GM23338 (cell line): ENCODE data around the gene TMPRSS13. TPM values are rescaled to one million over a fixed set of nuclear protein-coding genes. Genes with fewer than 3 reads are reported as not detected.

Experiments used
- ATAC-seq: fragments of 200-7000 bp; cut with Tn5 transposase; 3 replicates; pipeline ENCODE4 v1.9.1; 2020
- DNase-seq: peaks from one replicate; pipeline ENCODE4 v3.0.0-alpha.2; 2015; ENCODE audit warnings: low spot score
- H2AFZ ChIP-seq: fragments of 200-600 bp; sonication (generic); 2 replicates; pipeline ENCODE4 v1.8.0; 2016; ENCODE audit warnings: antibody characterized with exemption, mild to moderate bottlenecking, moderate library complexity
- H3F3A ChIP-seq: fragments of 200-600 bp; sonication (generic); replicated peaks from 2 replicates; pipeline ENCODE4 v1.8.0; 2017; ENCODE audit warnings: antibody characterized with exemption, mixed run types, low read depth
- H3K27ac ChIP-seq: fragments of 200-600 bp; sonication (generic); 2 replicates; pipeline ENCODE4 v1.6.1; 2016; ENCODE audit warnings: low read depth
- H3K27me3 ChIP-seq: fragments of 200-600 bp; sonication (generic); 2 replicates; pipeline ENCODE4 v1.8.0; 2016; ENCODE audit warnings: mild to moderate bottlenecking, mixed run types, moderate library complexity; ENCODE audit not compliant: insufficient read depth
- H3K36me3 ChIP-seq: fragments of 200-600 bp; sonication (generic); 2 replicates; pipeline ENCODE4 v1.8.0; 2016; ENCODE audit warnings: mild to moderate bottlenecking; ENCODE audit not compliant: insufficient read depth
- H3K4me1 ChIP-seq: fragments of 200-600 bp; sonication (generic); 2 replicates; pipeline ENCODE4 v1.8.0; 2016; ENCODE audit warnings: mild to moderate bottlenecking, moderate library complexity; ENCODE audit not compliant: insufficient read depth
- H3K4me2 ChIP-seq: fragments of 200-600 bp; sonication (generic); 2 replicates; pipeline ENCODE4 v1.7.1; 2017; ENCODE audit warnings: mixed run types
- H3K4me3 ChIP-seq: fragments of 200-600 bp; sonication (generic); 2 replicates; pipeline ENCODE4 v1.6.1; 2016; ENCODE audit warnings: mixed run types
- H3K79me2 ChIP-seq: fragments of 200-600 bp; sonication (generic); replicated peaks from 2 replicates; pipeline ENCODE4 v1.8.0; 2017; ENCODE audit warnings: mild to moderate bottlenecking; ENCODE audit not compliant: insufficient read depth
- H3K9me2 ChIP-seq: fragments of 200-600 bp; sonication (generic); 2 replicates; pipeline ENCODE4 v1.8.0; 2017; ENCODE audit not compliant: insufficient read depth
- H4K20me1 ChIP-seq: fragments of 200-600 bp; sonication (generic); replicated peaks from 2 replicates; pipeline ENCODE4 v1.8.0; 2017; ENCODE audit warnings: mild to moderate bottlenecking; ENCODE audit not compliant: insufficient read depth
- H3K27ac Mint-ChIP-seq: 2 replicates; pipeline ENCODE4 v1.8.0; 2020; ENCODE audit warnings: inconsistent platforms, mild to moderate bottlenecking, moderate library complexity, mixed read lengths
- H3K27me3 Mint-ChIP-seq: 3 replicates; pipeline ENCODE4 v1.8.0; 2022; ENCODE audit warnings: low read depth, mild to moderate bottlenecking, moderate library complexity, mixed read lengths, inconsistent platforms; ENCODE audit not compliant: insufficient read depth, poor library complexity
- H3K36me3 Mint-ChIP-seq: 3 replicates; pipeline ENCODE4 v1.8.0; 2021; ENCODE audit warnings: low read depth, mild to moderate bottlenecking, inconsistent platforms, moderate library complexity, mixed read lengths
- H3K4me1 Mint-ChIP-seq: 3 replicates; pipeline ENCODE4 v1.8.0; 2020; ENCODE audit warnings: mild to moderate bottlenecking, inconsistent platforms, mixed read lengths
- H3K4me3 Mint-ChIP-seq: 3 replicates; pipeline ENCODE4 v1.8.0; 2021; ENCODE audit warnings: moderate library complexity, mild to moderate bottlenecking, inconsistent platforms, mixed read lengths
- H3K9me3 Mint-ChIP-seq: 3 replicates; pipeline ENCODE4 v1.8.0; 2020; ENCODE audit warnings: moderate library complexity, mild to moderate bottlenecking, inconsistent platforms, mixed read lengths
- CREB1 ChIP-seq: fragments of 250-450 bp; sonication (Bioruptor Pico); IDR thresholded peaks from 2 replicates; pipeline ENCODE4 v1.5.0; 2020; ENCODE audit warnings: low read depth, mild to moderate bottlenecking, moderate library complexity
- CTCF ChIP-seq, 2 experiments: fragments of 200-600 bp in 1 of 2; sonication (generic) in 1 of 2; conservative IDR thresholded peaks; 2 replicates each; pipeline versions ENCODE4 v1.5.1 to v1.6.1; 2016 to 2017; ENCODE audit warnings: antibody characterized with exemption in 2 of 2, low read depth in 2 of 2, mild to moderate bottlenecking in 2 of 2, moderate library complexity in 1 of 2
- ETS1 ChIP-seq: IDR thresholded peaks from 2 replicates; pipeline ENCODE4 v1.6.1; 2016; ENCODE audit warnings: antibody characterized with exemption
- EZH2 ChIP-seq: fragments of 200-600 bp; sonication (generic); IDR thresholded peaks from one replicate; pipeline ENCODE4 v1.8.0; 2017; ENCODE audit warnings: antibody characterized with exemption, mild to moderate bottlenecking, low read depth; ENCODE audit not compliant: unreplicated experiment
- EZH2phosphoT487 ChIP-seq: fragments of 200-600 bp; sonication (generic); IDR thresholded peaks from one replicate; pipeline ENCODE4 v1.8.1; 2018; ENCODE audit warnings: antibody characterized with exemption; ENCODE audit not compliant: unreplicated experiment
- JUNB ChIP-seq: IDR thresholded peaks from one replicate; pipeline ENCODE4 v1.6.1; 2016; ENCODE audit warnings: antibody characterized with exemption; ENCODE audit not compliant: unreplicated experiment
- NANOG ChIP-seq: IDR thresholded peaks from 2 replicates; pipeline ENCODE4 v1.6.1; 2016; ENCODE audit warnings: antibody characterized with exemption, borderline replicate concordance
- POLR2AphosphoS5 ChIP-seq: IDR thresholded peaks from 2 replicates; pipeline ENCODE4 v1.6.1; 2016; ENCODE audit warnings: antibody characterized with exemption, low read depth
- REST ChIP-seq: IDR thresholded peaks from one replicate; pipeline ENCODE4 v1.6.1; 2018; ENCODE audit warnings: antibody characterized with exemption; ENCODE audit not compliant: unreplicated experiment
- STAT1 ChIP-seq: IDR thresholded peaks from one replicate; pipeline ENCODE4 v1.6.1; 2016; ENCODE audit warnings: antibody characterized with exemption; ENCODE audit not compliant: unreplicated experiment
- ZNF114 ChIP-seq: fragments of 250-450 bp; sonication (Bioruptor Pico); IDR thresholded peaks from 2 replicates; pipeline ENCODE4 v1.5.0; 2020; ENCODE audit warnings: mild to moderate bottlenecking, moderate library complexity
- ZNF331 ChIP-seq: fragments of 250-450 bp; sonication (Bioruptor Pico); IDR thresholded peaks from 2 replicates; pipeline ENCODE4 v1.5.0; 2020; ENCODE audit warnings: low read depth, mild to moderate bottlenecking, moderate library complexity
- polyA plus RNA-seq: library from polyadenylated mRNA; unstranded; fragments of >200 nt; fragmentation: Nextera tagmentation; extraction: Ambion mirVana; gene quantifications from 2 replicates; pipeline ENCODE4 v1.2.1, GENCODE V29; 2016
- total RNA-seq: library from RNA; depleted of rRNA; stranded (reverse); fragments of >200 nt; shearing (Covaris generic); gene quantifications from 2 replicates; pipeline ENCODE4 v1.2.3, GENCODE V29; 2014
- TF ChIP-seq, protein P1 (sequence below): fragments of 250-450 bp; sonication (Bioruptor Pico); IDR thresholded peaks from 2 replicates; pipeline ENCODE4 v1.5.0; 2020; ENCODE audit warnings: mild to moderate bottlenecking, moderate library complexity

The TMPRSS13 gene
- total and polyA plus RNA-seq, 2 experiments from 2014 or later: 0.31 TPM; not detected in 1

DNA sequence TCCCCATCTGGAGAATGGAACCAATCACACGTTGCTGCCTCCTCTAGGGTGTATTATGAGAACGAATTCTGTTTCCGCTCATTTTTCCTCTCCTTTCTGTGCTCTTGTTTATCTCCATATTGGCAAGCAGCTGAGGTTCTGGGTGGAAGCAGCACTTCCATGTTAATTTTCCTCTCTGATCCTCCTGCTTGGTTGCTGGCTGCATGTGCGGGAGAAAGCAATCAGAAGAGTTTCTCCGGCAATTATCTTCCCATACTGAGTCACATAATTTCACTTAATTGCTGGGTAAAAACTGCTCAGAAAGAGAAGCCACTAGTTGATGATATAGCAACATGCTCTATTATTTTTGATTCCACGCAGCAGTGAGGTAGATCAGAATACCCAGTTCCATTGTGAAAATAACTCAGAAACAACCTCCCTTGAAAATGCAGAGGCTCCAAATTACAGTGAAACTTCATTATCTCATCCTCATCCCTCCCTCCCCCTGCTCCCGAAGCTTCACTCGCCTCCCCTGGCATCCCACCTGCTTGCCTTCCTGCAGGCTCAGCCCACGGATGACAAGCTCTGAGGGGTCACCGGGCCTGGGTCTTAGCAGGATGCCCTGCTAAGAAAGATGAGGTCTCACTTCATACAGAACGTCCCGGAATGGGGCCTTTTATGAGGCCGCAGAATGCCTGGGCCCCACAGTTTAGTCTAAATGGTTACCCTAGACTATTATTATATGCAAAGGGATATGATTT, 73.1 kb downstream of the TMPRSS13 start:
- Mint-ChIP-seq H3K4me1 (peaks cover 30% of the 10 kb centered on the region), H3K9me3 (peaks cover 9% of the 10 kb centered on the region; the same call in 2 of the 3 replicates), H3K36me3 (peaks cover 13% of the 10 kb centered on the region), H3K27me3 (peaks cover 3% of the 10 kb centered on the region), H3K4me3 (no peak overlapping the region), H3K27ac (no peak overlapping the region)
- no peak overlapping the region for H2AFZ ChIP-seq
- H3F3A ChIP-seq: no peaks in the 10 kb centered on the region
- ATAC-seq (no peak), DNase-seq (no peak)
- peaks cover 10% of the 10 kb centered on the region; the same call in 1 of the 2 replicates for H3K4me1 ChIP-seq
- no peak for TF ChIP-seq EZH2
- TF ChIP-seq STAT1: no peak
- no peak for TF ChIP-seq ZNF331
- TF ChIP-seq ETS1: no peak
- TF ChIP-seq, protein P1, sequence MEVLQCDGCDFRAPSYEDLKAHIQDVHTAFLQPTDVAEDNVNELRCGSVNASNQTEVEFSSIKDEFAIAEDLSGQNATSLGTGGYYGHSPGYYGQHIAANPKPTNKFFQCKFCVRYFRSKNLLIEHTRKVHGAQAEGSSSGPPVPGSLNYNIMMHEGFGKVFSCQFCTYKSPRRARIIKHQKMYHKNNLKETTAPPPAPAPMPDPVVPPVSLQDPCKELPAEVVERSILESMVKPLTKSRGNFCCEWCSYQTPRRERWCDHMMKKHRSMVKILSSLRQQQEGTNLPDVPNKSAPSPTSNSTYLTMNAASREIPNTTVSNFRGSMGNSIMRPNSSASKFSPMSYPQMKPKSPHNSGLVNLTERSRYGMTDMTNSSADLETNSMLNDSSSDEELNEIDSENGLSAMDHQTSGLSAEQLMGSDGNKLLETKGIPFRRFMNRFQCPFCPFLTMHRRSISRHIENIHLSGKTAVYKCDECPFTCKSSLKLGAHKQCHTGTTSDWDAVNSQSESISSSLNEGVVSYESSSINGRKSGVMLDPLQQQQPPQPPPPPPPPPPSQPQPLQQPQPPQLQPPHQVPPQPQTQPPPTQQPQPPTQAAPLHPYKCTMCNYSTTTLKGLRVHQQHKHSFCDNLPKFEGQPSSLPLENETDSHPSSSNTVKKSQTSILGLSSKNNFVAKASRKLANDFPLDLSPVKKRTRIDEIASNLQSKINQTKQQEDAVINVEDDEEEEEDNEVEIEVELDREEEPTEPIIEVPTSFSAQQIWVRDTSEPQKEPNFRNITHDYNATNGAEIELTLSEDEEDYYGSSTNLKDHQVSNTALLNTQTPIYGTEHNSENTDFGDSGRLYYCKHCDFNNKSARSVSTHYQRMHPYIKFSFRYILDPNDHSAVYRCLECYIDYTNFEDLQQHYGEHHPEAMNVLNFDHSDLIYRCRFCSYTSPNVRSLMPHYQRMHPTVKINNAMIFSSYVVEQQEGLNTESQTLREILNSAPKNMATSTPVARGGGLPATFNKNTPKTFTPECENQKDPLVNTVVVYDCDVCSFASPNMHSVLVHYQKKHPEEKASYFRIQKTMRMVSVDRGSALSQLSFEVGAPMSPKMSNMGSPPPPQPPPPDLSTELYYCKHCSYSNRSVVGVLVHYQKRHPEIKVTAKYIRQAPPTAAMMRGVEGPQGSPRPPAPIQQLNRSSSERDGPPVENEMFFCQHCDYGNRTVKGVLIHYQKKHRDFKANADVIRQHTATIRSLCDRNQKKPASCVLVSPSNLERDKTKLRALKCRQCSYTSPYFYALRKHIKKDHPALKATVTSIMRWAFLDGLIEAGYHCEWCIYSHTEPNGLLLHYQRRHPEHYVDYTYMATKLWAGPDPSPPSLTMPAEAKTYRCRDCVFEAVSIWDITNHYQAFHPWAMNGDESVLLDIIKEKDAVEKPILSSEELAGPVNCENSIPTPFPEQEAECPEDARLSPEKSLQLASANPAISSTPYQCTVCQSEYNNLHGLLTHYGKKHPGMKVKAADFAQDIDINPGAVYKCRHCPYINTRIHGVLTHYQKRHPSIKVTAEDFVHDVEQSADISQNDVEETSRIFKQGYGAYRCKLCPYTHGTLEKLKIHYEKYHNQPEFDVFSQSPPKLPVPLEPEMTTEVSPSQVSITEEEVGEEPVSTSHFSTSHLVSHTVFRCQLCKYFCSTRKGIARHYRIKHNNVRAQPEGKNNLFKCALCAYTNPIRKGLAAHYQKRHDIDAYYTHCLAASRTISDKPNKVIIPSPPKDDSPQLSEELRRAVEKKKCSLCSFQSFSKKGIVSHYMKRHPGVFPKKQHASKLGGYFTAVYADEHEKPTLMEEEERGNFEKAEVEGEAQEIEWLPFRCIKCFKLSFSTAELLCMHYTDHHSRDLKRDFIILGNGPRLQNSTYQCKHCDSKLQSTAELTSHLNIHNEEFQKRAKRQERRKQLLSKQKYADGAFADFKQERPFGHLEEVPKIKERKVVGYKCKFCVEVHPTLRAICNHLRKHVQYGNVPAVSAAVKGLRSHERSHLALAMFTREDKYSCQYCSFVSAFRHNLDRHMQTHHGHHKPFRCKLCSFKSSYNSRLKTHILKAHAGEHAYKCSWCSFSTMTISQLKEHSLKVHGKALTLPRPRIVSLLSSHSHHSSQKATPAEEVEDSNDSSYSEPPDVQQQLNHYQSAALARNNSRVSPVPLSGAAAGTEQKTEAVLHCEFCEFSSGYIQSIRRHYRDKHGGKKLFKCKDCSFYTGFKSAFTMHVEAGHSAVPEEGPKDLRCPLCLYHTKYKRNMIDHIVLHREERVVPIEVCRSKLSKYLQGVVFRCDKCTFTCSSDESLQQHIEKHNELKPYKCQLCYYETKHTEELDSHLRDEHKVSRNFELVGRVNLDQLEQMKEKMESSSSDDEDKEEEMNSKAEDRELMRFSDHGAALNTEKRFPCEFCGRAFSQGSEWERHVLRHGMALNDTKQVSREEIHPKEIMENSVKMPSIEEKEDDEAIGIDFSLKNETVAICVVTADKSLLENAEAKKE (CRISPR knock-in tag): no peak
- TF ChIP-seq REST: no peak
- TF ChIP-seq POLR2AphosphoS5: no peak
- no peak for TF ChIP-seq CTCF (conservative IDR thresholded peaks at IDR 0.05; ENCODE audit: low read depth in 2 of 2)
- no peak for TF ChIP-seq EZH2phosphoT487
- TF ChIP-seq JUNB: no peak
- TF ChIP-seq ZNF114 (CRISPR knock-in tag): no peak
- no peak for TF ChIP-seq NANOG
- TF ChIP-seq CREB1: no peak
- no peak overlapping the region for H3K4me3 ChIP-seq
- no peaks in the 10 kb centered on the region for H3K9me2 ChIP-seq
- peaks cover 4% of the 10 kb centered on the region; the same call in 1 of the 2 replicates for H4K20me1 ChIP-seq
- H3K79me2 ChIP-seq: 0 out of 2 replicates have a peak, but pooled peaks cover 7% of the 10 kb centered on the region
- H3K36me3 ChIP-seq: no peaks in the 10 kb centered on the region
- no peak overlapping the region for H3K27ac ChIP-seq
- H3K27me3 ChIP-seq: no peaks in the 10 kb centered on the region
- no peak overlapping the region for H3K4me2 ChIP-seq
